22Rv1 (cell line): ENCODE measurements around the gene WDFY3.
A peak's percentile ranks its signal among the peaks of the same experiment; 100 is the strongest.

Experiments used
- ZFX ChIP-seq: fragments of 450-650 bp; IDR thresholded peaks from 2 replicates; pipeline ENCODE4 v1.6.1; 2017; ENCODE audit warnings: antibody characterized with exemption, borderline replicate concordance
- TF ChIP-seq, protein P1 (sequence below): fragments of 450-650 bp; IDR thresholded peaks from 2 replicates; pipeline ENCODE4 v1.5.1; 2017; ENCODE audit warnings: mild to moderate bottlenecking

DNA sequence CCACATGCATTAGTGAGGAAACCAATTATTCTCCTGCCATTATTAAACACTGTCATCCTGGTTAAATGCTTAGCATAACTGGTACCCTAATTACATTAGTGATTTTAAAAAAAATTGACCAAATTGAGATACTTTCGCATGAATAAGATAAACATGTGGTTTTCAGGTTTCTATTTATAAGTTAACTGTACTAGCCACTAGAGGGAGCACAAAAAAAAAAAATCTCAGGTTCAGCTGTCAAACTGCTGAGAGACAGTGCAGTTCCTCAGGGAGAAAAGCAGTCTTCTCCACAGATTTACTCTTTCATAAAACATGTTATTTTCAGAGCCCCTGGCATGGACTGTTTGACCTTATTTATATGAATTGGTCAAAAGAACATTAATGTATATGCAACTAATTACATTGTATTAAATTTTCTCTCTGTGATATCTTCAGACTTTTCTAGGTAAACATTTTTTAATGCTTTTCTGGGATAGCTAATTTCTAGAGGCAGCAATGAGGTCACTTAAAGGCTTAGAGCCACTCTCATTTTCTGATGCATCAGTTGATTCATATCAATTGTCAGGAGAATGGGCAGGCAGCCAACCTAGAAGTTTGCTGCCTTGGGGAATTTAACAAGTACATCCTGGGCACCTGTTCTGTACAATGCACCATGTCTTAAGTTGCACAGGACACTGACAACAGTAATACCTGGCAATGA lies 216.1 kb downstream of the WDFY3 start:
- TF ChIP-seq, protein P1, sequence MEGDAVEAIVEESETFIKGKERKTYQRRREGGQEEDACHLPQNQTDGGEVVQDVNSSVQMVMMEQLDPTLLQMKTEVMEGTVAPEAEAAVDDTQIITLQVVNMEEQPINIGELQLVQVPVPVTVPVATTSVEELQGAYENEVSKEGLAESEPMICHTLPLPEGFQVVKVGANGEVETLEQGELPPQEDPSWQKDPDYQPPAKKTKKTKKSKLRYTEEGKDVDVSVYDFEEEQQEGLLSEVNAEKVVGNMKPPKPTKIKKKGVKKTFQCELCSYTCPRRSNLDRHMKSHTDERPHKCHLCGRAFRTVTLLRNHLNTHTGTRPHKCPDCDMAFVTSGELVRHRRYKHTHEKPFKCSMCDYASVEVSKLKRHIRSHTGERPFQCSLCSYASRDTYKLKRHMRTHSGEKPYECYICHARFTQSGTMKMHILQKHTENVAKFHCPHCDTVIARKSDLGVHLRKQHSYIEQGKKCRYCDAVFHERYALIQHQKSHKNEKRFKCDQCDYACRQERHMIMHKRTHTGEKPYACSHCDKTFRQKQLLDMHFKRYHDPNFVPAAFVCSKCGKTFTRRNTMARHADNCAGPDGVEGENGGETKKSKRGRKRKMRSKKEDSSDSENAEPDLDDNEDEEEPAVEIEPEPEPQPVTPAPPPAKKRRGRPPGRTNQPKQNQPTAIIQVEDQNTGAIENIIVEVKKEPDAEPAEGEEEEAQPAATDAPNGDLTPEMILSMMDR: peak; percentile 85
- no peak for TF ChIP-seq ZFX
